GM10847 (cell line): ENCODE measurements around the gene CHML.

Experiments used
- POLR2A ChIP-seq: IDR thresholded peaks from 2 replicates; pipeline ENCODE4 v1.6.1; 2011; ENCODE audit not compliant: insufficient read length; ENCODE audit errors: extremely low read depth

CHML gene

GRCh38 chr1:241652012-241652411 lies 11.8 kb upstream of the CHML start, which contains the start of gene WDR64:
Gene WDR64, plus strand, starts transcription at chr1:241652281. Its CDS starts 204 bp downstream, at chr1:241652485.
- no peak for TF ChIP-seq POLR2A

GRCh38 chr1:241648159-241648558 lies 8.0 kb upstream of the CHML start:
- no peak for TF ChIP-seq POLR2A

GRCh38 chr1:241647658-241648057 lies 7.5 kb upstream of the CHML start:
- no peak for TF ChIP-seq POLR2A

DNA sequence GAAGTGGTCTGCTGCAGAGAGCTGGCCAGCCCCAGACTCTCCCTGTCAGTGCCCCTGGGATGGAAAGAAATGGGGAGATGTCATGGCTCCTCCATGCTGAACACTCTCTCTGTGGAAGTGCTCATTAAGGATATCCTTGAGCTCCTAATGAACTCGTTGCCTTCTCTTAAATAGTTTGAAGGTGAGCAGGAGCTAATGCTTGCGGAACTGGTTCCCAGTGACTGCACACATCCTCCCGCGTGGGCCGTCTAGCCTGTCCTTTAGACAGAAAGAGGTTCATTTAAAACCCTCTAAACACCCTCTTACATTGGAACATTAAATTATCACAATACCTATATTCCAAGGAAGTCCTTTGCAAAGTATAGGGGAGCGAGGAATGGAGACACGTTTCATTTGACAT lies 6.0 kb upstream of the CHML start:
- TF ChIP-seq POLR2A = no peak

DNA sequence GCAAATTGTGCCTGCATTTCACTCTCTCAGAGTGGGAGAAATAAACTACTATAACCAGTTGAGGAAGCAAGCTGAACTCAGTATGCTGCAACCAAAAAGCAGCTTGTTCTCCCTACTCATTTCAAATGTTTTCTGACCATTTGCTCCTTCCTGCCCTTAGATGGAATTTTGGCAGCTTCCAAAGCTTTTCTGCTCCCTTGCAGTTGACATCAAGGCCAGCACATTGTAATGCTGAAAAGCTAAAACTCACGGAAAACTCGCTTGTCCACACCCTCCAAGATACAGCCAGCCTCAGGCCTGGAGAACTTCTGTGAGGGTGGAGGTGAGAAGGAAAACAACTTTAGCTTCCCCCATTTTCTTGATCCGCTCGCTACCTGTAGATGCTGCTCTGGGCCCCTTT lies 5.0 kb upstream of the CHML start:
- TF ChIP-seq POLR2A = no peak

DNA sequence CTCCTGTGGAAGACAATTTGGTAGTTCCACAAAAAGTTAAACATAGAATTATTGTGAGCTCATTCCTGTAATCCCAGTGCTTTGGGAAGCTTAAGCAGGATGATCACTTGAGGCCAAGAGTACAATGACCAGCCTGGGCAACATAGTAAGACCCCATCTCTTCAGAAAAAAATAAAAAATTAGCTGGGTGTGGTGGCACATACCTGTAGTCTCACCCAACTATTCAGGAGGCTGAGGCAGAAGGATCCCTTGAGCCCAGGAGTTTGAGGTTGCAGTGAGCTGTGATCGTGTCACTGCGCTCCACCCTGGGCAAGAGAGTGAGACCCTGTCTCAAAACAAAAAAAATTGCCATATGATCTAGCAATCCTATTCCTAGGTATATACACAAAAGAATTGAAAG lies 4.1 kb upstream of the CHML start:
- no peak for TF ChIP-seq POLR2A

GRCh38 chr1:241642593-241642944 lies 2.4 kb upstream of the CHML start:
- no peak for TF ChIP-seq POLR2A

DNA sequence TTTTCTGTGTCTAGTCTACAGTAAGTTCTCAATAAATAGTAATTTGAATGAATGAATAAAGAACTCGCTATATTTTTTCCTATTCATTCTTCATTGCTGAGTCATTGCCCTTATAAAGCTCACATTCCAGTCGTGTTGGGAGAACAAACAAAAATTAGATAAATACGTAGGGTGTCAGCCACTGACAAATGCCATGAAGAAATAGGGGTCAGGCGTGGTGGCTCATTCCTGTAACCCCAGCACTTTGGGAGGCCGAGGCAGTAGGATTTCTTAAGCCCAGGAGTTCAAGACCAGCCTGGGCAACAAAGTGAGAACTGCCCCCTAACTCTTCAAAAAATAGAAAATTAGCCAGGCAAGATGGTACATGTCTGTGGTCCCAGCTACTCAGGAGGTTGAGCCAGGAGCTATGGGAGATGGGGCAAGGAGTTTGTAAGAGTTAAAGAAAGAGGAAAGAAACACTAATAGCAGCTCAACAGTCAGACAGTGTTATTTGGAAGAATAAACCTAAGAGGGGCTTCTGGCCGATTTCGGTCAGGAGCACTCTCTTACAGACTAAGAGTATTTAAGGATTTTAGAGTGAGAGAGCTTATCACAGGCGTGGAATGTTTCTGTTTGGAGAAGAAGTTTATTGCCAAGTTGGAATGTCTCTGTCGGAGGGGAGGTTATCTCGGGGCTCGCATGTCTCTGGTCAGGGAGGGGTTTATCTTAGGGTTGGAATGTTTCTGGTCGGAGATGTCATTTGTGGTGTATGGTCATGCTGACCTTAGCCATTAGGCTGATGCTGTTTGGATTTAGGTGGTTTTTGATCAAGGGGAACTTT lies 1.8 kb upstream of the CHML start:
- no peak for TF ChIP-seq POLR2A

DNA sequence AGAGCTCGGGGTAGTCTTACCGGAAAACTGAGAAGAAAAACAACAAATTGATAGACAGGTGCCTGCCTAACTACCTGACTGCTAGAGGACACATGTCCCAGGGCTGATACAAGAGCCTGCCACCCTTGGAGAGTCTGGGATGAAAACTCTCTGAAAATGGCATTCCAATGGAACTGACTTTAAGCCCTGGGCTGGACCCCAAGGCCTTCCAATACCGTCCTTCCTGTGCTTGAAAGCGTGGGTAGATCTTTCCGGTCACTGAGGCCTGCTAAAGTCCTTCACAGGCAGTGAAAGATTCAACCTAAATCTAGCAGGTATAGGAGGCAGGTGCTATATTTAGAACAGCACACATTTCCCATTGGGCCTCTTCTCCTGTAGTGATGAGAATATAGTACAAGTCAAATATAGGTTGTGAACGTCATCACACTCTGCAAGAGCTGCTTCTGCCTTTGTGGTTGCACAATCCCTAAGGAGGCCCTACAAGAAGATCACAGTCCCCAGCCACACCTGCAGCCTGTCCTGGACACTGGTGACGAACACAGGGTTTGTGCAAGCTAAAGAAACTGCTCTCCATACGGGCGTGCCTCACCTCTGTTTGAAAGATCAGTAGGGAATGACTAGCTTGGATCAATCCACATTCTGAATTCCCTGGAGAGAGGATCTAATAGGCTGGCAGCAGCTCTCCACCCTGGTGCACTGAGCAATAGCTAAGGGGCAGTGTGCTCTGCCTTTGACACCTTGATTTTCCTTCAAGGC lies 876 bp upstream of the CHML start:
- no peak for TF ChIP-seq POLR2A

DNA sequence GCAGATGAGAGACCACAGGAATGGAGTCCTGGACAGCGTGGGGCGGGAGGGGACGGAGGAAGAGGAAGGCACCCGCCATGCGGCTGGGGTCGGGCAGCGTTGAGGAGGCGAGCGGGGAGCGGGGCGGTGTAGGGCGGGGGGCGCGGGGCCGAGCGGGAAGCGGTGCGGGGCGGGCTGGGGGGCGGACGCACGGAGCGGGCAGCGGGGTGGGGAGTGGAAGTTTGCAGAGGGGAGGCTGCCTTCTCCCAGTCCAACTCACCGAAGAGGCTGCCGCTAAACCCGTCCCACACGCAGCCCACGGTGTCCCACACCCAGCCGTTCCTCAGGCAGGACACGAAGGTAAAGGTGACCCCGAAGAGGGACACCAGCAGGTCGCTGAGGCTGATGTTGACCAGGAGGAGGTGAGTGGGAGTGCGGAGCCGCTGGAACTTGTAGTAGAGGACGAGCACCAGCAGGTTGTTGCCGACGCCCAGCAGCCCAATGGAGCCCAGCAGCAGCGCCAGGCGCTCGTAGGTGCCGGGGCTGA lies 483 bp downstream of the CHML start:
- no peak for TF ChIP-seq POLR2A

DNA sequence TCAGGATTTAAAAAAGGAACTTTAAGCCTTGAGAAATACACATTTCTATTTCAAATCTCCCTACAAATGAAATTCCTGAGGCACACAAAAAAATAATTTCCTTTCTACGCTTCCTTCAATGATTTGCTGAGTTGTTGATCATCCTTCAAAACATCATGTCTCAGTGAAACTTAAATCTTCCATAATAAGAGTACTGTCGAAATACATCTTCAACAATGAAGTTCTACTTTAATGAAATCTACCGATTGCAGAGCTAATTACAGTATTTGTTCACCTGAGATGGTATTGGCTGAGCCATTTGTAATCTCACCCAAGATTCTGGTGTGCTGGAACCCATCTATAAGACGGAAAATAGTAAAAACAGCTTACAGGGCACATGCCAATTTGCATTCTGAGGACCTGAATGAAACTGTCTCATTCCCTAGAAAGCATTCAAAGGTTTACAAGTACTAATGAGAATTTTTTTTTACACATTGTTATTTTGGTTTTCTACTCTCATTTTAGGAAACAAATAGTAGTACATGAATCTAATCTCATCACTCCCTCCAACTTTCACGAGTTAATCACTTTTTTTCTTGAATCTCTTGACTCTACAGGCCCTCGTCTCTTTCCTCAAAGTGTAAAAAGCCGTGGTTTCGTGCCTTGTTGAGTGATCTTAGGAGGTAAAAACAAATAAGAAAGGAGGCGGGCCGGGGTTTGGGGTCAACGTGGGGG lies 1.1 kb downstream of the CHML start:
- TF ChIP-seq POLR2A = no peak

DNA sequence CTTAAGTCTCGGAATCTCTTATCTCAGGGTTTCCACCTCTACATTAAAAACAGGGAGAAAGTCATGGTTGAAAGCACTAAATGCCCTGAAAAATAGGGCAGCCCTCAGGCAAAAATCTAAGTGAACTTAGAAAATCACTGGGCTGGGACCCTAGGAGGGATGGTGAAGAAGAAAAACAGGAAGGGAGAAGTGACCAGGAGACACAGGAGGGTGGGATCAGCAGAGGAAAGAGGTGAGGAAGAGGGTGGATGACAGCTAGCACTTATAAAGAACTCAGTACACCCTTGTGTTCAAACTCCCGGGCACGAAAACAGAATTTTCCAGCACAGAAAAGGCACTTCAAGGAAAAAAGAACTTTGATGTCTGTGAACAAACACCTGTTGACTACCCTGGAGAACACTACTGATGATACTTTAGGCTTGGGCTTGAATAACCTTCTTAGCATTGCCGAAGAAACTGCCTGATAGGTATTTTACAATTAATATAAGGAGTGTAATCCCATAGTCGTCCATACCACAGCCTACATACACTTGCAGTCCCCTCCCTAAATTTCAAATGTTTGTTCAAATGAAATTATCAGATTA lies 2.0 kb downstream of the CHML start:
- no peak for TF ChIP-seq POLR2A

- TF ChIP-seq POLR2A = no peak
Measured at GRCh38 chr1:241637604-241638003, 2.6 kb downstream of the CHML start.

GRCh38 chr1:241637046-241637590 lies 3.1 kb downstream of the CHML start:
- TF ChIP-seq POLR2A = no peak

GRCh38 chr1:241636291-241636690 lies 3.9 kb downstream of the CHML start:
- TF ChIP-seq POLR2A = no peak

DNA sequence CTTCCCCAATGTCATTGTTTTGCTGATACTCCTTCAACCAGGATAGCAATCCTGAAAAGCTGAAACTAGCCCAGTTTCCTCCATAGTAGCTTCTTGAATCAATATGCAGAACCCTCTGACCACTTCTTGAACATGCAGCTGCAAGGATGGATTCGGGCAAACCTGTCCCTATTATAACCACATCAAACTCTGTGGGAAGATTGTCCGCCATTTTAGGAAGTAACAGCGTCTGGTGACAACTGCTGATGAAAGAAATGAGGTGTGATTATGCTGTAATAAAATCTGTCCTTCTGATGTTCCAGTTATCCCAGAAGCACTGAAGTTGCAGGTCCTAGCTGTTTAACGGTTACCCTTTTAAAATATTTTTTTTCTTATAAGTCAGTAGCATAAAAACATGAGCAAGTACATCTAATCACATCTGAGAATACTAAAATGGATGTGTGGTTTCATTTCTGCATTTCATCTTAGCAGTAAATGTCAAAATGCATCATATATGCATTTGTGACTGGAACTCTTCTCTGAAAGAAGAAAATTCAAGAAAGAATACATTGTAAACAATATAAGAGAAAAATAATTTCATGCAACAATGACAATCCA lies 4.5 kb downstream of the CHML start:
- TF ChIP-seq POLR2A = no peak
